Caco-2 (cell line): ENCODE results near the gene KDM1A. TPM values are rescaled to one million over a fixed set of nuclear protein-coding genes. Genes with fewer than 3 reads are reported as not detected.

ENCODE experiments used
- BruUV-seq: library from RNA; stranded (reverse); fragments of 400-500 nt; replicated peaks from 2 replicates; lab custom pipeline; 2021; lab: Mats Ljungman, UMichigan
- CTCF ChIA-PET: fragments of 300-600 bp; sonication (Branson Sonifier 250); formaldehyde crosslinking; loops from one replicate; lab custom pipeline; 2022; ENCODE audit warnings: antibody characterized with exemption; lab: Charles Lee
- POLR2A ChIA-PET: fragments of 300-600 bp; sonication (Branson Sonifier 250); formaldehyde crosslinking; loops from one replicate; lab custom pipeline; 2022; ENCODE audit warnings: antibody characterized with exemption; lab: Charles Lee
- DNase-seq, 2 experiments: peaks; one replicate each; pipeline versions ENCODE4 v3.0.0 to v3.0.0-alpha.2; 2020 to 2022
- H3K27me3 ChIP-seq: replicated peaks from 2 replicates; pipeline ENCODE4 v1.6.0; 2011; ENCODE audit warnings: low read length; ENCODE audit not compliant: control insufficient read depth, insufficient read depth
- H3K36me3 ChIP-seq: 2 replicates; pipeline ENCODE4 v1.5.1; 2011; ENCODE audit warnings: low read length; ENCODE audit not compliant: control insufficient read depth, insufficient read depth
- H3K4me1 ChIP-seq: fragments of 250-450 bp; sonication (Bioruptor Pico); 2 replicates; pipeline ENCODE4 v1.5.1; 2020; ENCODE audit warnings: mild to moderate bottlenecking
- H3K4me3 ChIP-seq: 2 replicates; pipeline ENCODE4 v1.5.1; 2011; ENCODE audit warnings: low read depth, mild to moderate bottlenecking, control low read depth, low read length
- H3K9me3 ChIP-seq: fragments of 250-450 bp; sonication (Bioruptor Pico); 2 replicates; pipeline ENCODE4 v1.5.1; 2020; ENCODE audit warnings: mild to moderate bottlenecking, moderate library complexity
- H3K27ac Mint-ChIP-seq: one replicate; pipeline ENCODE4 v1.8.0; 2022; ENCODE audit warnings: mixed read lengths; ENCODE audit not compliant: unreplicated experiment
- H3K27me3 Mint-ChIP-seq: one replicate; pipeline ENCODE4 v1.8.0; 2022; ENCODE audit warnings: mixed read lengths; ENCODE audit not compliant: insufficient read depth, unreplicated experiment
- H3K36me3 Mint-ChIP-seq: one replicate; pipeline ENCODE4 v1.8.0; 2022; ENCODE audit warnings: mild to moderate bottlenecking, mixed read lengths; ENCODE audit not compliant: insufficient read depth, unreplicated experiment
- H3K4me1 Mint-ChIP-seq: one replicate; pipeline ENCODE4 v1.8.0; 2022; ENCODE audit warnings: low read depth, mixed read lengths; ENCODE audit not compliant: unreplicated experiment
- H3K4me3 Mint-ChIP-seq: one replicate; pipeline ENCODE4 v1.8.0; 2022; ENCODE audit warnings: mild to moderate bottlenecking, moderate library complexity, mixed read lengths; ENCODE audit not compliant: unreplicated experiment
- H3K9me3 Mint-ChIP-seq: one replicate; pipeline ENCODE4 v1.8.0; 2022; ENCODE audit warnings: mixed read lengths; ENCODE audit not compliant: unreplicated experiment
- CTCF ChIP-seq, 2 experiments: fragments of 200-600 bp in 1 of 2; IDR thresholded peaks; 1 replicate in 1 of 2; 2 replicates in 1 of 2; pipeline versions ENCODE4 v1.5.1 to v1.8.0; 2011 to 2022; ENCODE audit warnings: antibody characterized with exemption in 1 of 2, control low read depth in 1 of 2, inconsistent platforms in 1 of 2, low read depth in 1 of 2, low read length in 1 of 2, mild to moderate bottlenecking in 1 of 2, moderate library complexity in 1 of 2; ENCODE audit not compliant: insufficient read depth in 1 of 2, severe bottlenecking in 1 of 2, unreplicated experiment in 1 of 2
- intact Hi-C: fragments of 100-400 bp; cut with micrococcal nuclease; formaldehyde crosslinking; loops from one replicate; pipeline ENCODE4 v1.10.0; 2022; ENCODE audit not compliant: unreplicated experiment
- total RNA-seq: library from RNA; stranded (reverse); gene quantifications from 2 replicates; pipeline ENCODE4 v1.2.3, GENCODE V29; 2022

KDM1A gene
- total RNA-seq, 1 experiment from 2014 or later, result 83.0 TPM

GRCh38 chr1:23021834-23022233 is 2.6 kb downstream of the KDM1A start:
- Mint-ChIP-seq H3K36me3 (peaks cover 18% of the 10 kb centered on the region), H3K4me3 (peak overlapping the region; percentile 77), H3K4me1 (no peaks in the 10 kb centered on the region), H3K27me3 (no peaks in the 10 kb centered on the region), H3K27ac (no peak overlapping the region), H3K9me3 (peaks cover 9% of the 10 kb centered on the region)
- POLR2A ChIA-PET, result no interaction called here
- H3K4me1 ChIP-seq, result peaks cover 5% of the 10 kb centered on the region
- CTCF ChIA-PET, result no interaction called here
- no peak for TF ChIP-seq CTCF (IDR thresholded peaks at IDR 0.05; ENCODE audit: insufficient read depth in 1 of 2, low read depth in 1 of 2, low read length in 1 of 2, severe bottlenecking in 1 of 2, unreplicated experiment in 1 of 2)
- BruUV-seq, result no TSS peak
- intact Hi-C loops, result no loop called here
- peaks cover 8% of the 10 kb centered on the region for H3K9me3 ChIP-seq
- no peaks in the 10 kb centered on the region for H3K27me3 ChIP-seq
- no peaks in the 10 kb centered on the region for H3K36me3 ChIP-seq
- H3K4me3 ChIP-seq, result no peak overlapping the region
- no peak for DNase-seq

GRCh38 chr1:23023174-23023845 is 4.0 kb downstream of the KDM1A start:
- DNase-seq, result no peak
- Histone ChIP-seq H3K9me3 (peaks cover 8% of the 10 kb centered on the region), H3K4me1 (peaks cover 7% of the 10 kb centered on the region), H3K27me3 (no peaks in the 10 kb centered on the region), H3K4me3 (no peak overlapping the region), H3K36me3 (no peaks in the 10 kb centered on the region)
- no peak for TF ChIP-seq CTCF (IDR thresholded peaks at IDR 0.05; ENCODE audit: insufficient read depth in 1 of 2, low read depth in 1 of 2, low read length in 1 of 2, severe bottlenecking in 1 of 2, unreplicated experiment in 1 of 2)
- Mint-ChIP-seq H3K36me3 (peaks cover 18% of the 10 kb centered on the region), H3K4me1 (no peaks in the 10 kb centered on the region), H3K4me3 (no peak overlapping the region), H3K9me3 (peaks cover 9% of the 10 kb centered on the region), H3K27me3 (no peaks in the 10 kb centered on the region), H3K27ac (no peak overlapping the region)
- BruUV-seq, result no TSS peak
- CTCF ChIA-PET, result no interaction called here
- POLR2A ChIA-PET, result no interaction called here
- intact Hi-C loops, result no loop called here

GRCh38 chr1:23026568-23026967 is 7.3 kb downstream of the KDM1A start:
- Mint-ChIP-seq H3K27ac (no peak overlapping the region), H3K36me3 (peaks cover 11% of the 10 kb centered on the region), H3K4me1 (no peaks in the 10 kb centered on the region), H3K9me3 (peaks cover 9% of the 10 kb centered on the region), H3K4me3 (no peak overlapping the region), H3K27me3 (no peaks in the 10 kb centered on the region)
- peaks cover 7% of the 10 kb centered on the region for H3K4me1 ChIP-seq
- intact Hi-C loops, result no loop called here
- no TSS peak for BruUV-seq
- no peak overlapping the region for H3K4me3 ChIP-seq
- no peaks in the 10 kb centered on the region for H3K27me3 ChIP-seq
- H3K9me3 ChIP-seq, result peaks cover 8% of the 10 kb centered on the region
- CTCF ChIA-PET, result no interaction called here
- no peak for DNase-seq
- TF ChIP-seq CTCF (IDR thresholded peaks at IDR 0.05; ENCODE audit: insufficient read depth in 1 of 2, low read depth in 1 of 2, low read length in 1 of 2, severe bottlenecking in 1 of 2, unreplicated experiment in 1 of 2), result no peak
- POLR2A ChIA-PET, result no interaction called here
- H3K36me3 ChIP-seq, result no peaks in the 10 kb centered on the region
